Measurements from ENCODE around the gene CEP104.

GRCh38 chr1:3852091-3852490 is 4.9 kb downstream of the CEP104 start:
- TF ChIP-seq CTCF (IDR thresholded peaks at IDR 0.05) (no peak), POLR2AphosphoS5 (IDR thresholded peaks at IDR 0.05) (no peak)
